ENCODE results near the gene ARHGAP4. TPM values are rescaled to one million over a fixed set of nuclear protein-coding genes. Genes with fewer than 3 reads are reported as not detected.

ARHGAP4 gene
- total and polyA plus RNA-seq, 2 of the 4 experiments (the other 2 are of a cell fraction), result 0.18 to 0.72 TPM

DNA sequence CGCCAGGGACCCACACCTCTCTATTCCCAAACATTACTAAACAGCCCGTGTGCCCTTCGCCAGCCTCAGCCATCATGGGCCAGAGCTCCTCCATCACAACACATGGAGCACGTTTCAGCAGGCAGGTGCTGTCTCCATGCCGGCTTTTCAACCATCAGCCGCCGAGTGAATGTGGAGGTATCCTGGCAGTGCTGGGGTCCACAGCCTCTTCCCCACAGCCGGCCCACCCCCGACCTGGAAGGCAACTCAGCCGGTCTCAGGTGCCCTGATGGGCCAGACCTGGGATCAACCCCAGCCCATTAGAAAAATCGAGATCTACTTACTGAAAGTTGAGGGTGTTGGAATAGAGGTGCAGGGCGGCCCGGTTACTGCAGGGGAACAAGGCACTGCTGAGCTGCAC lies 5.7 kb upstream of the ARHGAP4 start:
- in situ Hi-C loops (cut with MboI; ENCODE audit: low sequenced_read_pairs) (no loop called here), dilution Hi-C loops (cut with HindIII; ENCODE audit: low sequenced_read_pairs, unreplicated experiment) (no loop called here), intact Hi-C loops (cut with micrococcal nuclease) (no loop called here)
- WGBS, 2 experiments (ENCODE audit: extremely low coverage in 2 of 2, insufficient read length in 1 of 2), result no CpG with 5 or more reads among the region's 13 CpGs
- H3K9me1 ChIP-seq (ENCODE audit: insufficient read depth, low read length), result no peaks in the 10 kb centered on the region; the same call in 1 of the 2 replicates
- no peak overlapping the region for H3K27ac ChIP-seq (ENCODE audit: insufficient read depth, low read length)
- H4K5ac ChIP-seq (ENCODE audit: low read depth, low read length), result no peak overlapping the region
- ChIA-PET CTCF (no interaction called here), POLR2A (ENCODE audit: unreplicated experiment) (no interaction called here)
- H3K56ac ChIP-seq (ENCODE audit: extremely low read depth, insufficient read depth, low read length), result no peak overlapping the region
- no TSS peak for BruUV-seq (replicated peaks)
- peaks cover 4% of the 10 kb centered on the region for H3K4me1 ChIP-seq (ENCODE audit: control insufficient read depth, insufficient read depth, low read length)
- no peak overlapping the region for H2BK5ac ChIP-seq (ENCODE audit: low read depth, low read length, poor library complexity, severe bottlenecking)
- no peak overlapping the region for H2AFZ ChIP-seq (replicated peaks; ENCODE audit: low read length, poor library complexity)
- H2BK20ac ChIP-seq (ENCODE audit: low read depth, low read length), result no peak overlapping the region
- H3K4me3 ChIP-seq (ENCODE audit: insufficient read depth, low read depth, low read length), result no peak overlapping the region
- H3K9ac ChIP-seq (ENCODE audit: low read depth, low read length), result no peak overlapping the region
- H3K18ac ChIP-seq (ENCODE audit: low read depth, low read length), result no peak overlapping the region
- H3K79me1 ChIP-seq (ENCODE audit: low read depth in 1 of 2, low read length in 2 of 2), result peaks cover 4 to 16% of the 10 kb centered on the region in 2 experiments; a peak in 2 of 4 replicates
- no peak for DNase-seq
- no peak overlapping the region for H2AK9ac ChIP-seq (replicated peaks; ENCODE audit: low read depth, low read length, poor library complexity)
- no peak overlapping the region for H3K23ac ChIP-seq (ENCODE audit: low read depth, low read length)
- ATAC-seq (ENCODE audit: low read depth), result no peak
- no peak overlapping the region for H2BK15ac ChIP-seq (ENCODE audit: low read depth, low read length)
- H3K4me2 ChIP-seq (ENCODE audit: low read depth, low read length), result no peak overlapping the region
- no peak overlapping the region for H3K4ac ChIP-seq (ENCODE audit: low read depth, low read length)
- no peak overlapping the region for H4K91ac ChIP-seq (ENCODE audit: insufficient read depth, low read depth, low read length)
- no peak overlapping the region for H2AK5ac ChIP-seq (ENCODE audit: low read depth, low read length)
- peaks cover 20% of the 10 kb centered on the region for H4K20me1 ChIP-seq (ENCODE audit: insufficient read depth, low read length)
- no peaks in the 10 kb centered on the region for H3K27me3 ChIP-seq (ENCODE audit: control insufficient read depth, insufficient read depth, low read length)
- no peak for TF ChIP-seq BHLHE40 (IDR thresholded peaks at IDR 0.05; ENCODE audit: low read depth, low read length)
- TF ChIP-seq, protein P1, sequence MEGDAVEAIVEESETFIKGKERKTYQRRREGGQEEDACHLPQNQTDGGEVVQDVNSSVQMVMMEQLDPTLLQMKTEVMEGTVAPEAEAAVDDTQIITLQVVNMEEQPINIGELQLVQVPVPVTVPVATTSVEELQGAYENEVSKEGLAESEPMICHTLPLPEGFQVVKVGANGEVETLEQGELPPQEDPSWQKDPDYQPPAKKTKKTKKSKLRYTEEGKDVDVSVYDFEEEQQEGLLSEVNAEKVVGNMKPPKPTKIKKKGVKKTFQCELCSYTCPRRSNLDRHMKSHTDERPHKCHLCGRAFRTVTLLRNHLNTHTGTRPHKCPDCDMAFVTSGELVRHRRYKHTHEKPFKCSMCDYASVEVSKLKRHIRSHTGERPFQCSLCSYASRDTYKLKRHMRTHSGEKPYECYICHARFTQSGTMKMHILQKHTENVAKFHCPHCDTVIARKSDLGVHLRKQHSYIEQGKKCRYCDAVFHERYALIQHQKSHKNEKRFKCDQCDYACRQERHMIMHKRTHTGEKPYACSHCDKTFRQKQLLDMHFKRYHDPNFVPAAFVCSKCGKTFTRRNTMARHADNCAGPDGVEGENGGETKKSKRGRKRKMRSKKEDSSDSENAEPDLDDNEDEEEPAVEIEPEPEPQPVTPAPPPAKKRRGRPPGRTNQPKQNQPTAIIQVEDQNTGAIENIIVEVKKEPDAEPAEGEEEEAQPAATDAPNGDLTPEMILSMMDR (conservative IDR thresholded peaks at IDR 0.05; ENCODE audit: low read depth, low read length), result no peak
- TF ChIP-seq RFX5 (IDR thresholded peaks at IDR 0.05; ENCODE audit: low read depth, low read length), result no peak
- no peak for TF ChIP-seq FOS (IDR thresholded peaks at IDR 0.05; ENCODE audit: low read depth, low read length)
- no peak for TF ChIP-seq CEBPB (IDR thresholded peaks at IDR 0.05; ENCODE audit: low read depth, low read length)
- no peak for TF ChIP-seq RAD21 (IDR thresholded peaks at IDR 0.05; ENCODE audit: low read length)
- no peak for TF ChIP-seq SMC3 (IDR thresholded peaks at IDR 0.05; ENCODE audit: low read depth, low read length)
- TF ChIP-seq, protein P2, sequence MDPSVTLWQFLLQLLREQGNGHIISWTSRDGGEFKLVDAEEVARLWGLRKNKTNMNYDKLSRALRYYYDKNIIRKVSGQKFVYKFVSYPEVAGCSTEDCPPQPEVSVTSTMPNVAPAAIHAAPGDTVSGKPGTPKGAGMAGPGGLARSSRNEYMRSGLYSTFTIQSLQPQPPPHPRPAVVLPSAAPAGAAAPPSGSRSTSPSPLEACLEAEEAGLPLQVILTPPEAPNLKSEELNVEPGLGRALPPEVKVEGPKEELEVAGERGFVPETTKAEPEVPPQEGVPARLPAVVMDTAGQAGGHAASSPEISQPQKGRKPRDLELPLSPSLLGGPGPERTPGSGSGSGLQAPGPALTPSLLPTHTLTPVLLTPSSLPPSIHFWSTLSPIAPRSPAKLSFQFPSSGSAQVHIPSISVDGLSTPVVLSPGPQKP (IDR thresholded peaks at IDR 0.05; ENCODE audit: borderline replicate concordance, low read depth, low read length), result no peak
- TF ChIP-seq MAZ (IDR thresholded peaks at IDR 0.05; ENCODE audit: borderline replicate concordance, low read depth, low read length), result no peak
- TF ChIP-seq CHD1 (IDR thresholded peaks at IDR 0.05; ENCODE audit: low read depth, low read length), result no peak
- no peak for TF ChIP-seq RCOR1 (IDR thresholded peaks at IDR 0.05; ENCODE audit: insufficient replicate concordance, low read length)
- no peak for TF ChIP-seq MXI1 (IDR thresholded peaks at IDR 0.05; ENCODE audit: borderline replicate concordance, low read depth, low read length)
- TF ChIP-seq, protein P3, sequence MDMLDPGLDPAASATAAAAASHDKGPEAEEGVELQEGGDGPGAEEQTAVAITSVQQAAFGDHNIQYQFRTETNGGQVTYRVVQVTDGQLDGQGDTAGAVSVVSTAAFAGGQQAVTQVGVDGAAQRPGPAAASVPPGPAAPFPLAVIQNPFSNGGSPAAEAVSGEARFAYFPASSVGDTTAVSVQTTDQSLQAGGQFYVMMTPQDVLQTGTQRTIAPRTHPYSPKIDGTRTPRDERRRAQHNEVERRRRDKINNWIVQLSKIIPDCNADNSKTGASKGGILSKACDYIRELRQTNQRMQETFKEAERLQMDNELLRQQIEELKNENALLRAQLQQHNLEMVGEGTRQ (IDR thresholded peaks at IDR 0.05; ENCODE audit: low read depth, low read length), result no peak
- TF ChIP-seq MAFK (IDR thresholded peaks at IDR 0.05; ENCODE audit: low read depth, low read length), result no peak
- H4K8ac ChIP-seq (ENCODE audit: low read depth in 2 of 2, low read length in 2 of 2), result no peak overlapping the region
- H3K14ac ChIP-seq (replicated peaks; ENCODE audit: low read depth, low read length), result no peak overlapping the region
- H2BK120ac ChIP-seq (ENCODE audit: low read depth, low read length), result no peak overlapping the region
- H3K36me3 ChIP-seq (ENCODE audit: control insufficient read depth, insufficient read depth, low read length), result peaks cover 23% of the 10 kb centered on the region
- H3K9me3 ChIP-seq (ENCODE audit: control insufficient read depth, insufficient read depth, low read length), result no peaks in the 10 kb centered on the region

Measured in IMR-90 (cell line).